ENCODE results near the gene ATL3.

DNA sequence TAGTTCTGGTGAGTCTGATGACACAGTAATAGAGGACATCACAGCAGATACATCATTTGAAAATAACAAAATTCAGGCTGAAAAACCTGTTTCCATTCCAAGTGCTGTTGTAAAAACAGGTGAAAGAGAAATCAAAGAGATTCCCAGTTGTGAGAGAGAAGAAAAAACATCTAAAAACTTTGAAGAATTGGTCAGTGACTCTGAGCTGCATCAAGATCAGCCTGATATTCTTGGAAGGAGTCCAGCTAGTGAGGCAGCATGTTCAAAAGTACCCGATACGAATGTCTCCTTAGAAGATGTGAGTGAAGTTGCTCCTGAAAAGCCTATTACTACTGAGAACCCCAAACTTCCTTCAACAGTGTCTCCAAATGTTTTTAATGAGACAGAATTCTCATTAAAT is 48.8 kb upstream of the ATL3 start:
- TF ChIP-seq CTCF (conservative IDR thresholded peaks at IDR 0.05 in 1 of 2, IDR thresholded peaks at IDR 0.05 in 1 of 2; ENCODE audit: low read depth in 1 of 2, low read length in 2 of 2), result no peak
- TF ChIP-seq EZH2 (IDR thresholded peaks at IDR 0.05; ENCODE audit: low read length, missing control alignments), result no peak
